ENCODE measurements around the gene ERN1.
"Not testable (repeated sequence)": the region's sequence is repeated elsewhere in the genome, so short reads cannot be mapped to it uniquely, and the experiment has no call there.

Gene ERN1

GRCh38 chr17:64007838-64008282 lies 122.1 kb downstream of the ERN1 start:
- H3K27ac ChIP-seq (ENCODE audit: low read length), result no peak overlapping the region

GRCh38 chr17:64007089-64007837 lies 122.7 kb downstream of the ERN1 start:
- peaks cover 39% of the 10 kb centered on the region for H3K36me3 ChIP-seq (ENCODE audit: insufficient read depth, low read length)
- DNase-seq; H3K4me2 ChIP-seq (ENCODE audit: insufficient read depth, low read length); H3K4me1 ChIP-seq (ENCODE audit: insufficient read depth, low read length); H2AFZ ChIP-seq (ENCODE audit: low read depth, low read length); ATAC-seq (ENCODE audit: insufficient read depth, low read depth); H3K9ac ChIP-seq (ENCODE audit: low read depth, low read length); H3K4me3 ChIP-seq (ENCODE audit: low read depth in 1 of 2, low read length in 2 of 2); H3K9me3 ChIP-seq (ENCODE audit: insufficient read depth, low read length, severe bottlenecking); H3K27me3 ChIP-seq (ENCODE audit: insufficient read depth, low read length, poor library complexity): not testable (repeated sequence)
- H3K79me2 ChIP-seq (ENCODE audit: insufficient read depth, low read length), result peaks cover 24% of the 10 kb centered on the region
- peaks cover 12% of the 10 kb centered on the region; the same call in 1 of the 2 replicates for H4K20me1 ChIP-seq (ENCODE audit: insufficient read depth, low read length)
- H3K27ac ChIP-seq (ENCODE audit: low read length), result 0 out of 2 replicates have a peak overlapping the region, but pooled peaks have one; percentile 26

More at GRCh38 chr17:64007838-64008282, 122.1 kb downstream of the ERN1 start:
- peaks cover 34% of the 10 kb centered on the region for H3K36me3 ChIP-seq (ENCODE audit: insufficient read depth, low read length)
- H3K79me2 ChIP-seq (ENCODE audit: insufficient read depth, low read length), result peaks cover 30% of the 10 kb centered on the region
- no peak for TF ChIP-seq CTCF (IDR thresholded peaks at IDR 0.05; ENCODE audit: borderline replicate concordance, extremely low read depth, low read length, poor library complexity, severe bottlenecking)
- no peak for TF ChIP-seq EZH2 (IDR thresholded peaks at IDR 0.05; ENCODE audit: borderline replicate concordance, low read depth, low read length, severe bottlenecking)
- H3K4me2 ChIP-seq (ENCODE audit: insufficient read depth, low read length), result no peak overlapping the region
- DNase-seq (no peak), ATAC-seq (ENCODE audit: insufficient read depth, low read depth) (no peak)
- H2AFZ ChIP-seq (ENCODE audit: low read depth, low read length), result no peak overlapping the region
- H3K9ac ChIP-seq (ENCODE audit: low read depth, low read length), result no peak overlapping the region
- no peaks in the 10 kb centered on the region for H3K4me1 ChIP-seq (ENCODE audit: insufficient read depth, low read length)
- peaks cover 12% of the 10 kb centered on the region; the same call in 1 of the 2 replicates for H4K20me1 ChIP-seq (ENCODE audit: insufficient read depth, low read length)
- H3K4me3 ChIP-seq (ENCODE audit: low read depth in 1 of 2, low read length in 2 of 2), result no peak overlapping the region
- no peaks in the 10 kb centered on the region for H3K27me3 ChIP-seq (ENCODE audit: insufficient read depth, low read length, poor library complexity)
- H3K9me3 ChIP-seq (ENCODE audit: insufficient read depth, low read length, severe bottlenecking), result no peaks in the 10 kb centered on the region

- Histone ChIP-seq H4K20me1 (ENCODE audit: insufficient read depth, low read length) (peaks cover 12% of the 10 kb centered on the region; the same call in 1 of the 2 replicates), H3K9ac (ENCODE audit: low read depth, low read length) (no peak overlapping the region), H3K27ac (ENCODE audit: low read length) (0 out of 2 replicates have a peak overlapping the region, but pooled peaks have one; percentile 26), H2AFZ (ENCODE audit: low read depth, low read length) (no peak overlapping the region), H3K4me2 (ENCODE audit: insufficient read depth, low read length) (no peak overlapping the region), H3K36me3 (ENCODE audit: insufficient read depth, low read length) (peaks cover 40% of the 10 kb centered on the region), H3K27me3 (ENCODE audit: insufficient read depth, low read length, poor library complexity) (no peaks in the 10 kb centered on the region), H3K79me2 (ENCODE audit: insufficient read depth, low read length) (peaks cover 18% of the 10 kb centered on the region), H3K9me3 (ENCODE audit: insufficient read depth, low read length, severe bottlenecking) (no peaks in the 10 kb centered on the region), H3K4me3 (ENCODE audit: low read depth in 1 of 2, low read length in 2 of 2) (no peak overlapping the region), H3K4me1 (ENCODE audit: insufficient read depth, low read length) (no peaks in the 10 kb centered on the region)
- no peak for TF ChIP-seq CTCF (IDR thresholded peaks at IDR 0.05; ENCODE audit: borderline replicate concordance, extremely low read depth, low read length, poor library complexity, severe bottlenecking)
- no peak for TF ChIP-seq EZH2 (IDR thresholded peaks at IDR 0.05; ENCODE audit: borderline replicate concordance, low read depth, low read length, severe bottlenecking)
- ATAC-seq (ENCODE audit: insufficient read depth, low read depth) (no peak), DNase-seq (no peak)
Measured at GRCh38 chr17:64006361-64007088, 123.4 kb downstream of the ERN1 start.

- DNase-seq (no peak), ATAC-seq (ENCODE audit: insufficient read depth, low read depth) (no peak)
- H3K27ac ChIP-seq (ENCODE audit: low read length), result no peak overlapping the region
- H3K36me3 ChIP-seq (ENCODE audit: insufficient read depth, low read length), result peaks cover 40% of the 10 kb centered on the region
- H4K20me1 ChIP-seq (ENCODE audit: insufficient read depth, low read length), result peaks cover 12% of the 10 kb centered on the region; the same call in 1 of the 2 replicates
- H2AFZ ChIP-seq (ENCODE audit: low read depth, low read length), result no peak overlapping the region
- no peaks in the 10 kb centered on the region for H3K27me3 ChIP-seq (ENCODE audit: insufficient read depth, low read length, poor library complexity)
- H3K9ac ChIP-seq (ENCODE audit: low read depth, low read length), result no peak overlapping the region
- H3K4me1 ChIP-seq (ENCODE audit: insufficient read depth, low read length), result no peaks in the 10 kb centered on the region
- no peaks in the 10 kb centered on the region for H3K9me3 ChIP-seq (ENCODE audit: insufficient read depth, low read length, severe bottlenecking)
- no peak overlapping the region for H3K4me3 ChIP-seq (ENCODE audit: low read depth in 1 of 2, low read length in 2 of 2)
- no peak for TF ChIP-seq CTCF (IDR thresholded peaks at IDR 0.05; ENCODE audit: borderline replicate concordance, extremely low read depth, low read length, poor library complexity, severe bottlenecking)
- no peak for TF ChIP-seq EZH2 (IDR thresholded peaks at IDR 0.05; ENCODE audit: borderline replicate concordance, low read depth, low read length, severe bottlenecking)
- no peak overlapping the region for H3K4me2 ChIP-seq (ENCODE audit: insufficient read depth, low read length)
- peaks cover 18% of the 10 kb centered on the region for H3K79me2 ChIP-seq (ENCODE audit: insufficient read depth, low read length)
Measured at GRCh38 chr17:64005734-64006167, 124.2 kb downstream of the ERN1 start.

Measured in DND-41 (cell line).